Activated T-helper 1 cell treated with anti-CD3 and anti-CD28 coated beads, Interleukin-12 subunit alpha, Interleukin-12 subunit beta, Interleukin-2, Interleukin-4 antibody, amounts not matched to agents 30 ng/mL and 10 ng/mL and 1 ng/mL, durations not matched to agents 14 hours and 24 hours and 36 hours (primary cell): Measurements from ENCODE around the gene IL5. TPM values are rescaled to one million over a fixed set of nuclear protein-coding genes. Genes with fewer than 3 reads are reported as not detected.
"Not testable (repeated sequence)": the region's sequence is repeated elsewhere in the genome, so short reads cannot be mapped to it uniquely, and the experiment has no call there.

Source experiments
- DNase-seq: peaks from one replicate; pipeline ENCODE4 v3.0.0; 2021; ENCODE audit warnings: low spot score
- H3K27ac Mint-ChIP-seq: one replicate; pipeline ENCODE4 v1.8.0; 2021; ENCODE audit warnings: mild to moderate bottlenecking, mixed read lengths
- H3K27me3 Mint-ChIP-seq: one replicate; pipeline ENCODE4 v1.8.0; 2022; ENCODE audit warnings: mild to moderate bottlenecking, moderate library complexity, mixed read lengths; ENCODE audit not compliant: insufficient read depth
- H3K36me3 Mint-ChIP-seq: one replicate; pipeline ENCODE4 v1.8.0; 2021; ENCODE audit warnings: low read depth, mixed read lengths
- H3K4me1 Mint-ChIP-seq: one replicate; pipeline ENCODE4 v1.8.0; 2021; ENCODE audit warnings: low read depth, mixed read lengths
- H3K4me3 Mint-ChIP-seq: one replicate; pipeline ENCODE4 v1.8.0; 2021; ENCODE audit warnings: mild to moderate bottlenecking, moderate library complexity, mixed read lengths
- H3K9me3 Mint-ChIP-seq: one replicate; pipeline ENCODE4 v1.8.0; 2021; ENCODE audit warnings: mixed read lengths
- intact Hi-C: fragments of 100-400 bp; cut with micrococcal nuclease; formaldehyde crosslinking; loops from one replicate; pipeline ENCODE4 v1.15.1; 2024
- total RNA-seq: library from RNA; stranded (reverse); gene quantifications from 2 replicates; pipeline ENCODE4 v1.2.3, GENCODE V29; 2022

Gene IL5
- total RNA-seq, 1 donor from 2014 or later: 1.5 TPM

- DNase-seq: peak; percentile 92
- H3K36me3 Mint-ChIP-seq: peaks cover 4% of the 10 kb centered on the region
- intact Hi-C loops: loop anchor here (1.0 to 5.0 kb wide), 5 partner anchors 11 to 130 kb away; no protein-coding TSS in a partner anchor
- peak within 1 kb of the TSS; percentile 98 for H3K4me3 Mint-ChIP-seq
- peaks cover 32% of the 10 kb centered on the region for H3K4me1 Mint-ChIP-seq
- no peaks in the 10 kb centered on the region for H3K9me3 Mint-ChIP-seq
- H3K27ac Mint-ChIP-seq: peak within 1 kb of the TSS; percentile 91
- peaks cover 4% of the 10 kb centered on the region for H3K27me3 Mint-ChIP-seq
Observed at GRCh38 chr5:132556763-132557477, 13.6 kb upstream of the IL5 start, which contains the start of gene RAD50. Gene RAD50 (plus strand): TSS chr5:132556977. CDS start chr5:132557325, 348 bp downstream.

GRCh38 chr5:132556153-132556762, 12.9 kb upstream of the IL5 start:
- peaks cover 4% of the 10 kb centered on the region for H3K36me3 Mint-ChIP-seq
- H3K4me1 Mint-ChIP-seq: peaks cover 32% of the 10 kb centered on the region
- intact Hi-C loops: loop anchor here (1.0 to 5.0 kb wide), 3 partner anchors 30 to 129 kb away; no protein-coding TSS in a partner anchor
- H3K4me3 Mint-ChIP-seq: peak overlapping the region; percentile 98
- peak overlapping the region; percentile 91 for H3K27ac Mint-ChIP-seq
- no peaks in the 10 kb centered on the region for H3K9me3 Mint-ChIP-seq
- H3K27me3 Mint-ChIP-seq: peaks cover 4% of the 10 kb centered on the region
- DNase-seq: no peak

GRCh38 chr5:132549576-132549975, 6.3 kb upstream of the IL5 start:
- intact Hi-C loops: no loop called here

GRCh38 chr5:132548834-132549233, 5.5 kb upstream of the IL5 start:
- H3K27ac Mint-ChIP-seq, H3K9me3 Mint-ChIP-seq, H3K36me3 Mint-ChIP-seq, H3K4me3 Mint-ChIP-seq, intact Hi-C loops, DNase-seq, H3K27me3 Mint-ChIP-seq: not testable (repeated sequence)
- H3K4me1 Mint-ChIP-seq: peaks cover 35% of the 10 kb centered on the region

More at GRCh38 chr5:132549576-132549975, 6.3 kb upstream of the IL5 start:
- DNase-seq: no peak
- Mint-ChIP-seq H3K27ac (no peak overlapping the region), H3K27me3 (peaks cover 4% of the 10 kb centered on the region), H3K36me3 (peaks cover 2% of the 10 kb centered on the region), H3K9me3 (no peaks in the 10 kb centered on the region), H3K4me3 (no peak overlapping the region), H3K4me1 (peaks cover 28% of the 10 kb centered on the region)

DNA sequence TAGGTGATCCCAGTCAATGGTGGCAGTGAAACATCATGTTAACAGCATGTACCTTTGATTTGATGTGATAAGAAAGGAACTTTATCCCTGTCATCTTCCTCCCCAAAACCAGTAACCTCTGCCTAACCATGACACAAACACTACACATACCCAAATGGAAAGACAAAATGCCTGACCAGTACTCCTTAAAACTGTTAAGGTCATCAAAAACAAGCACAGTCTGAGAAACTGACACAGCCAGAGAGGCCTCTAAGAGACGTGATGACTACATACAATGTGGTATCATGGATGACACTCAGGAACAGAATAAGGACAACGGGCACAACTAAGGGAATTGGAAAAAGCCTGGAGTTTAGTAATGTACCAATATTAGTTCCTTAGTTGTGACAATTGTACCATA, 3.9 kb upstream of the IL5 start:
- H3K36me3 Mint-ChIP-seq: peaks cover 2% of the 10 kb centered on the region
- DNase-seq: no peak
- peak overlapping the region; percentile 19 for H3K27ac Mint-ChIP-seq
- H3K9me3 Mint-ChIP-seq: no peaks in the 10 kb centered on the region
- H3K4me3 Mint-ChIP-seq: no peak overlapping the region
- intact Hi-C loops: no loop called here
- peaks cover 38% of the 10 kb centered on the region for H3K4me1 Mint-ChIP-seq
- H3K27me3 Mint-ChIP-seq: no peaks in the 10 kb centered on the region

DNA sequence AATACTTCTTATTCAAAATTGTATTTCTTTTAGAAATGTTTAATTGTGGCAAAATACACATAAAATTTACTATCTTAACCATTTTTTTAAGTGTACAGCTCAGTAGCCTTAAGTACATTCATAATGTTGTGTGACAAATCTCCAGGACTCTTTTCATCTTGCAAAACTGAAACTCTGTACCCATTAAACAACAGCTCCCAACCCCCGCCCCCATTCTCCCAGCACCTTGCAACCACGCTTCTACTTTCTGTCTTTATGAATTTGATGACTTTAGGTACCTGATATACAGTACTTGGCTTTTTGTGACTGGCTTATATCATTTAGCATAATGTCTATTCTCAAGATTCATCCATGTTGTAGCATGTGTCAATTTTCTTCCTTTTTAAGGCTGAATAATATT, 2.8 kb upstream of the IL5 start:
- Mint-ChIP-seq H3K27ac (peak overlapping the region; percentile 15), H3K4me3 (no peak overlapping the region), H3K9me3 (no peaks in the 10 kb centered on the region), H3K36me3 (peaks cover 2% of the 10 kb centered on the region), H3K4me1 (peaks cover 38% of the 10 kb centered on the region), H3K27me3 (no peaks in the 10 kb centered on the region)
- intact Hi-C loops: loop anchor here (1.0 kb wide), 3 partner anchors 11 to 21 kb away; no protein-coding TSS in a partner anchor
- DNase-seq: no peak

- no peaks in the 10 kb centered on the region for H3K27me3 Mint-ChIP-seq
- no peak overlapping the region for H3K4me3 Mint-ChIP-seq
- no peaks in the 10 kb centered on the region for H3K9me3 Mint-ChIP-seq
- DNase-seq: no peak
- H3K27ac Mint-ChIP-seq: no peak overlapping the region
- H3K36me3 Mint-ChIP-seq: peaks cover 2% of the 10 kb centered on the region
- H3K4me1 Mint-ChIP-seq: peaks cover 31% of the 10 kb centered on the region
- intact Hi-C loops: no loop called here
Observed at GRCh38 chr5:132540764-132541163, 2.6 kb downstream of the IL5 start.

DNA sequence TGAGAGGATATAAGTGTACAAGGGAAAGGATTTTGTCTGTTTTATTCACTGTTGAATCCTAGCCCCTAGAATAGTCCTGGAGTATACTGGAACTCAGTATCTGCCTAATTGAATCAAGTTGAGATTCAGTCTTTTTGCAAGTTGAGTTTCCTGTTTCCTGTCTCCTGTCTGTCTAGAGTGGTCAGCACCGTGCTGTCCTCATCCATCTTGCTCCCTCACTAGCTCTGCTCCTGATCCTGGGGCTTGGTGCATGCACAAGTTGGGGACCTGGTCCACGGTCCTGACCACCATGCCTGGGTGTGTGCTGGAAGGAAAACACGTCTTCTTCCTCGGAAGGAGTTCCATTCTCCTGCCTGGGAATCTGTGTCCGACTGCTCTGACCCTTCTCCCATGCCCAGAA, 3.2 kb downstream of the IL5 start:
- peaks cover 25% of the 10 kb centered on the region for H3K4me1 Mint-ChIP-seq
- H3K9me3 Mint-ChIP-seq: no peaks in the 10 kb centered on the region
- no peak for DNase-seq
- H3K36me3 Mint-ChIP-seq: peaks cover 2% of the 10 kb centered on the region
- intact Hi-C loops: no loop called here
- no peak overlapping the region for H3K4me3 Mint-ChIP-seq
- H3K27me3 Mint-ChIP-seq: peaks cover 5% of the 10 kb centered on the region
- H3K27ac Mint-ChIP-seq: no peak overlapping the region

- Mint-ChIP-seq H3K9me3 (no peaks in the 10 kb centered on the region), H3K4me1 (peaks cover 21% of the 10 kb centered on the region), H3K27ac (no peak overlapping the region), H3K27me3 (peaks cover 7% of the 10 kb centered on the region), H3K36me3 (no peaks in the 10 kb centered on the region), H3K4me3 (no peak overlapping the region)
- DNase-seq: no peak
- intact Hi-C loops: no loop called here
Observed at GRCh38 chr5:132539716-132540115, 3.6 kb downstream of the IL5 start.

- DNase-seq: no peak
- Mint-ChIP-seq H3K9me3 (no peaks in the 10 kb centered on the region), H3K27me3 (peaks cover 14% of the 10 kb centered on the region), H3K36me3 (no peaks in the 10 kb centered on the region), H3K4me3 (no peak overlapping the region), H3K27ac (no peak overlapping the region), H3K4me1 (peaks cover 45% of the 10 kb centered on the region)
- intact Hi-C loops: loop anchor here (1.0 to 2.0 kb wide), 2 partner anchors 15 to 110 kb away; no protein-coding TSS in a partner anchor
Observed at GRCh38 chr5:132530946-132531345, 12.4 kb downstream of the IL5 start.

- DNase-seq: no peak
- H3K27me3 Mint-ChIP-seq: peaks cover 8% of the 10 kb centered on the region
- H3K36me3 Mint-ChIP-seq: peaks cover 4% of the 10 kb centered on the region
- H3K4me1 Mint-ChIP-seq: peaks cover 64% of the 10 kb centered on the region
- intact Hi-C loops: loop anchor here (5.0 kb wide), 2 partner anchors 48 to 128 kb away; partner anchors contain the start of gene IL13
- peaks cover 4% of the 10 kb centered on the region for H3K9me3 Mint-ChIP-seq
- H3K27ac Mint-ChIP-seq: peak overlapping the region; percentile 24
- no peak overlapping the region for H3K4me3 Mint-ChIP-seq
Observed at GRCh38 chr5:132528866-132529634, 14.3 kb downstream of the IL5 start.

DNA sequence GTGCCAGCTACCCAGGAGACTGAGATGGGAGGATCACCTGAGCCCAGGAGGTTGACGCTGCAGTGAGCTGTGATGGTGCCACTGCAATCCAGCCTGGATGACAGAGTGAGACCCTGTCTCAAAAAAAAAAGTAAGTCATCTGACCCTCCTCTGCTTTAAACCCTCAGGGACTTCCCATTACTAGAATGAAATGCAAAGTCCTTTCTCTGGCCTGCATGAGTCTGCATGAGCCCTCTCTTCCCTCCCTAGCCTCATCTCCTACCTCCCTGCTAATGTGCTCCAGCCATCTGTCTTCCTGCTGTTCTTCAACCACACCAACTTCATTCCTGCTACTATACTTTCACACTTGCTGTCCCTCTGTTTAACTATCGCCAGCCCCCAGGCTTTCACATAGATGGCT, 15.3 kb downstream of the IL5 start:
- intact Hi-C loops: loop anchor here (5.0 kb wide), 2 partner anchors 49 to 129 kb away; partner anchors contain the start of gene IL13
- Mint-ChIP-seq H3K27me3 (peaks cover 5% of the 10 kb centered on the region), H3K9me3 (peaks cover 4% of the 10 kb centered on the region), H3K36me3 (peaks cover 4% of the 10 kb centered on the region), H3K27ac (no peak overlapping the region), H3K4me3 (no peak overlapping the region), H3K4me1 (peaks cover 65% of the 10 kb centered on the region)
- no peak for DNase-seq
